BLaER1 (cell line): ENCODE results near the gene RREB1.

ENCODE experiments used
- H3K27ac ChIP-seq: shearing (Covaris generic); formaldehyde crosslinking; 2 replicates; pipeline ENCODE4 v1.8.1; 2022
- H3K27me3 ChIP-seq: shearing (Covaris generic); formaldehyde crosslinking; 2 replicates; pipeline ENCODE4 v1.8.1; 2022
- H3K36me3 ChIP-seq: shearing (Covaris generic); formaldehyde crosslinking; 2 replicates; pipeline ENCODE4 v1.8.1; 2022
- H3K4me1 ChIP-seq: shearing (Covaris generic); formaldehyde crosslinking; 2 replicates; pipeline ENCODE4 v1.8.1; 2022
- H3K4me2 ChIP-seq: shearing (Covaris generic); formaldehyde crosslinking; 2 replicates; pipeline ENCODE4 v1.8.1; 2022
- H3K4me3 ChIP-seq: shearing (Covaris generic); formaldehyde crosslinking; 2 replicates; pipeline ENCODE4 v1.8.1; 2022
- H3K9ac ChIP-seq: shearing (Covaris generic); formaldehyde crosslinking; 2 replicates; pipeline ENCODE4 v1.8.1; 2022
- H3K9me3 ChIP-seq: shearing (Covaris generic); formaldehyde crosslinking; 2 replicates; pipeline ENCODE4 v1.8.1; 2022
- H4K20me1 ChIP-seq: shearing (Covaris generic); formaldehyde crosslinking; 2 replicates; pipeline ENCODE4 v1.8.1; 2022
- Cebpa-rat ChIP-seq: shearing (Covaris generic); IDR thresholded peaks from 2 replicates; pipeline ENCODE4 v1.8.1; 2022

Gene RREB1

DNA sequence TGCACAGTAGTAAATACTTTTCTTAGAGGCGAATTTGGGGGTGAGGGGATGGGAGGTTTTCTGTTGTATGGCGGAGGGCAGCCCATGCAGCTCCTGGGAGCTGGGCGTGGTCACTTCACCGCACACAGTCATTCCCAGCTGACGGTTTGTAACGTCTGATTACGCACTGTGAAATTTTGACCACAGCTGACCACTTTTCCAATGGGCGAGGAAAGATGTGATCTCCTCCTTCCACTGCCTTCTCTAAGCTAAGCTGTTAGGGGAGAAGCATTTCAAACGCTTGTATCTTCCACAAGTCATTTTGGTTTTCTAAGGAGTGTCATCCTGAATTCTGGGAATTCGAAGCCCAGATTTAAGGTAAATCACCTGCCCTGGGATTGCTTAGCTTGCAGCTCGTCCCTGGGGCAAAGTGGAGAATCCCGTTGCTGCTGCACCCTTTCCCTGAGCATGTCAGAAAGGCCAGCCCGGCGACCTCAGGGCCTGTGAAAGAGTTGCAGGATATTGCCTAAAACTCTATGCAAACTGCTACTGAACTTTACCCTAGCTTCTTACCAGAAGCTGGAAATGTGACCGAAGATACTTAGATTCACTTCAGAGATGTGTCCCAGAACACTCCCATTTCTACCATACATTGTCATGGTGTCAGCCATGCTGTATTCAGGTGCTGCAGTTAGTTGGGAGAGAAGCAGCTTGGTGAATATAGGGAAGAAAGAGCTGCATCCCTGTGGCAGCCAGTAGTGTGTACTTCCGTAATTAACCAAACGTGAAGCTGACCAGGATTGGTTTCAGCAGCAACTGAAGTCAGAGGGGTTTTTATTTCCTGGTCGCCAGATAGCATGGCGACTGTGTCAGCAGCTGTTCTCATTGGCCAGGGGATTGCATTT, 58.9 kb downstream of the RREB1 start:
- H3K9me3 ChIP-seq = 0 out of 2 replicates have a peak, but pooled peaks cover 4% of the 10 kb centered on the region
- no peak overlapping the region; the same call in none of the 2 replicates for H3K27ac ChIP-seq
- peaks cover 100% of the 10 kb centered on the region for H3K4me1 ChIP-seq
- no peaks in the 10 kb centered on the region for H3K27me3 ChIP-seq
- H3K9ac ChIP-seq = no peak overlapping the region; the same call in 1 of the 2 replicates
- H3K36me3 ChIP-seq = peaks cover 27% of the 10 kb centered on the region; the same call in 1 of the 2 replicates
- no peak for TF ChIP-seq Cebpa-rat
- no peak overlapping the region for H3K4me3 ChIP-seq
- H4K20me1 ChIP-seq = peaks cover 100% of the 10 kb centered on the region
- peak overlapping the region; percentile 75 for H3K4me2 ChIP-seq

- Histone ChIP-seq H3K4me3 (no peak overlapping the region; the same call in 1 of the 2 replicates), H3K9ac (peak overlapping the region; percentile 67), H3K27ac (peak overlapping the region; percentile 72), H4K20me1 (peaks cover 100% of the 10 kb centered on the region), H3K27me3 (no peaks in the 10 kb centered on the region), H3K36me3 (peaks cover 14% of the 10 kb centered on the region; the same call in 1 of the 2 replicates), H3K4me1 (peaks cover 96% of the 10 kb centered on the region), H3K4me2 (peak overlapping the region; percentile 82), H3K9me3 (0 out of 2 replicates have a peak, but pooled peaks cover 4% of the 10 kb centered on the region)
- no peak for TF ChIP-seq Cebpa-rat
These were observed 61.5 kb downstream of the RREB1 start for GRCh38 chr6:7169296-7169721.

GRCh38 chr6:7170117-7170732, 62.5 kb downstream of the RREB1 start:
- peaks cover 100% of the 10 kb centered on the region for H4K20me1 ChIP-seq
- H3K4me3 ChIP-seq = no peak overlapping the region
- H3K9me3 ChIP-seq = 0 out of 2 replicates have a peak, but pooled peaks cover 4% of the 10 kb centered on the region
- H3K27ac ChIP-seq = peak overlapping the region; percentile 72
- H3K27me3 ChIP-seq = no peaks in the 10 kb centered on the region
- no peak for TF ChIP-seq Cebpa-rat
- peaks cover 5% of the 10 kb centered on the region; the same call in 1 of the 2 replicates for H3K36me3 ChIP-seq
- H3K4me2 ChIP-seq = peak overlapping the region; percentile 82
- H3K9ac ChIP-seq = peak overlapping the region; percentile 67
- H3K4me1 ChIP-seq = peaks cover 87% of the 10 kb centered on the region

- peak overlapping the region; percentile 67 for H3K9ac ChIP-seq
These were observed 63.4 kb downstream of the RREB1 start for GRCh38 chr6:7171119-7171518.

DNA sequence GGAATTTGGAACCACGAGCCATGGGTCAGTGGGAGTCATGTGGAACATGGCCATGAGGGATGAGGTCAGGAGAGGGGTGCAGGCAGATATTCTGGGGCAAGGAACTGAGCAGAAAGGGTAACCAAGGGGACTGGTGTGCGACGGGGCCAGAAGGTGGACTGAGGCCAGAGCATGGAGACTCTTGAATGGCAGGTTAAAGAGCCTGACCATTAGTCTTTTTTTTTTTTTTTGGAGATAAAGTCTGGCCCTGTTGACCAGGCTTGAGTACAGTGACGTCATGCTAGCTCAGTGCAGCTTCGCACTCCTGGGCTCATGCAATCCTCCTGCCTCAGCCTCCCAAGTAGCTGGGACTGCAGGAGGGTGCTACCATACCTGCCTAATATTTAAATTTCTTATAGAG, 64.0 kb downstream of the RREB1 start:
- no peaks in the 10 kb centered on the region for H3K9me3 ChIP-seq
- H3K4me2 ChIP-seq = peak overlapping the region; percentile 82; the same call in 1 of the 2 replicates
- H3K4me1 ChIP-seq = peaks cover 72% of the 10 kb centered on the region
- no peak for TF ChIP-seq Cebpa-rat
- no peaks in the 10 kb centered on the region for H3K27me3 ChIP-seq
- H3K27ac ChIP-seq = no peak overlapping the region
- peaks cover 14% of the 10 kb centered on the region for H3K36me3 ChIP-seq
- H4K20me1 ChIP-seq = peaks cover 100% of the 10 kb centered on the region
- no peak overlapping the region for H3K4me3 ChIP-seq
- no peak overlapping the region for H3K9ac ChIP-seq

More at GRCh38 chr6:7171119-7171518, 63.4 kb downstream of the RREB1 start:
- H3K27me3 ChIP-seq = no peaks in the 10 kb centered on the region
- no peak for TF ChIP-seq Cebpa-rat
- peaks cover 78% of the 10 kb centered on the region for H3K4me1 ChIP-seq
- peak overlapping the region; percentile 72; the same call in 1 of the 2 replicates for H3K27ac ChIP-seq
- peaks cover 13% of the 10 kb centered on the region for H3K36me3 ChIP-seq
- peak overlapping the region; percentile 82 for H3K4me2 ChIP-seq
- peaks cover 100% of the 10 kb centered on the region for H4K20me1 ChIP-seq
- 0 out of 2 replicates have a peak, but pooled peaks cover 4% of the 10 kb centered on the region for H3K9me3 ChIP-seq
- H3K4me3 ChIP-seq = no peak overlapping the region

GRCh38 chr6:7172649-7173048, 64.9 kb downstream of the RREB1 start:
- peaks cover 66% of the 10 kb centered on the region for H3K4me1 ChIP-seq
- no peak overlapping the region for H3K27ac ChIP-seq
- no peaks in the 10 kb centered on the region for H3K27me3 ChIP-seq
- TF ChIP-seq Cebpa-rat = no peak
- peaks cover 100% of the 10 kb centered on the region for H4K20me1 ChIP-seq
- no peak overlapping the region for H3K9ac ChIP-seq
- no peaks in the 10 kb centered on the region for H3K9me3 ChIP-seq
- H3K4me2 ChIP-seq = peak overlapping the region; percentile 82; the same call in 1 of the 2 replicates
- peaks cover 23% of the 10 kb centered on the region for H3K36me3 ChIP-seq
- no peak overlapping the region for H3K4me3 ChIP-seq

- Histone ChIP-seq H3K9me3 (no peaks in the 10 kb centered on the region), H3K4me2 (no peak overlapping the region; the same call in 1 of the 2 replicates), H3K27ac (no peak overlapping the region), H4K20me1 (peaks cover 100% of the 10 kb centered on the region), H3K4me1 (peaks cover 60% of the 10 kb centered on the region), H3K36me3 (peaks cover 36% of the 10 kb centered on the region), H3K4me3 (no peak overlapping the region), H3K9ac (no peak overlapping the region), H3K27me3 (no peaks in the 10 kb centered on the region)
- no peak for TF ChIP-seq Cebpa-rat
These were observed 66.2 kb downstream of the RREB1 start for GRCh38 chr6:7173843-7174503.

GRCh38 chr6:7175462-7175861, 67.7 kb downstream of the RREB1 start:
- no peak overlapping the region for H3K4me3 ChIP-seq
- no peak overlapping the region for H3K4me2 ChIP-seq
- no peak for TF ChIP-seq Cebpa-rat
- 0 out of 2 replicates have a peak overlapping the region, but pooled peaks have one; percentile 26 for H3K9ac ChIP-seq
- peaks cover 45% of the 10 kb centered on the region for H3K4me1 ChIP-seq
- no peaks in the 10 kb centered on the region; the same call in 1 of the 2 replicates for H3K9me3 ChIP-seq
- H3K27ac ChIP-seq = no peak overlapping the region
- H3K36me3 ChIP-seq = peaks cover 51% of the 10 kb centered on the region
- H4K20me1 ChIP-seq = peaks cover 88% of the 10 kb centered on the region
- H3K27me3 ChIP-seq = no peaks in the 10 kb centered on the region

GRCh38 chr6:7176208-7176607, 68.4 kb downstream of the RREB1 start:
- Histone ChIP-seq H3K9me3 (no peaks in the 10 kb centered on the region; the same call in 1 of the 2 replicates), H3K27ac (no peak overlapping the region), H3K4me2 (no peak overlapping the region), H3K9ac (no peak overlapping the region), H3K36me3 (peaks cover 59% of the 10 kb centered on the region), H3K27me3 (no peaks in the 10 kb centered on the region), H3K4me3 (no peak overlapping the region), H4K20me1 (peaks cover 81% of the 10 kb centered on the region), H3K4me1 (peaks cover 38% of the 10 kb centered on the region)
- TF ChIP-seq Cebpa-rat = no peak
